Body of pancreas (tissue), 4 donors: ENCODE results near the gene LARP1.

Experiments used
- POLR2A ChIP-seq, 3 donors: fragments of 450-650 bp; IDR thresholded peaks; one replicate each; pipeline ENCODE4 v1.6.1; 2016; ENCODE audit warnings: antibody characterized with exemption in 3 of 3, mild to moderate bottlenecking in 2 of 3
- TF ChIP-seq, protein P1 (sequence below), 7 experiments: fragments of 450-650 bp in 4 of 7; fragments of 200-600 bp in 3 of 7; sonication (generic) in 3 of 7; IDR thresholded peaks; one replicate each; pipeline ENCODE4 v1.5.1; 2016 to 2019; ENCODE audit warnings: antibody characterized with exemption in 7 of 7

- TF ChIP-seq, protein P1, sequence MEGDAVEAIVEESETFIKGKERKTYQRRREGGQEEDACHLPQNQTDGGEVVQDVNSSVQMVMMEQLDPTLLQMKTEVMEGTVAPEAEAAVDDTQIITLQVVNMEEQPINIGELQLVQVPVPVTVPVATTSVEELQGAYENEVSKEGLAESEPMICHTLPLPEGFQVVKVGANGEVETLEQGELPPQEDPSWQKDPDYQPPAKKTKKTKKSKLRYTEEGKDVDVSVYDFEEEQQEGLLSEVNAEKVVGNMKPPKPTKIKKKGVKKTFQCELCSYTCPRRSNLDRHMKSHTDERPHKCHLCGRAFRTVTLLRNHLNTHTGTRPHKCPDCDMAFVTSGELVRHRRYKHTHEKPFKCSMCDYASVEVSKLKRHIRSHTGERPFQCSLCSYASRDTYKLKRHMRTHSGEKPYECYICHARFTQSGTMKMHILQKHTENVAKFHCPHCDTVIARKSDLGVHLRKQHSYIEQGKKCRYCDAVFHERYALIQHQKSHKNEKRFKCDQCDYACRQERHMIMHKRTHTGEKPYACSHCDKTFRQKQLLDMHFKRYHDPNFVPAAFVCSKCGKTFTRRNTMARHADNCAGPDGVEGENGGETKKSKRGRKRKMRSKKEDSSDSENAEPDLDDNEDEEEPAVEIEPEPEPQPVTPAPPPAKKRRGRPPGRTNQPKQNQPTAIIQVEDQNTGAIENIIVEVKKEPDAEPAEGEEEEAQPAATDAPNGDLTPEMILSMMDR (IDR thresholded peaks at IDR 0.05), result no peak
- no peak for TF ChIP-seq POLR2A (IDR thresholded peaks at IDR 0.05)
Measured at GRCh38 chr5:154708207-154708606, 47.0 kb upstream of the LARP1 start.
